ENCODE data around the gene ZNF675. TPM values are rescaled to one million over a fixed set of nuclear protein-coding genes. Genes with fewer than 3 reads are reported as not detected.

Gene ZNF675
- total and polyA plus RNA-seq, 2 of the 8 experiments (the other 6 are each of a cell fraction or from before 2014, with no cell fraction given), result 6.9 to 27.8 TPM

DNA sequence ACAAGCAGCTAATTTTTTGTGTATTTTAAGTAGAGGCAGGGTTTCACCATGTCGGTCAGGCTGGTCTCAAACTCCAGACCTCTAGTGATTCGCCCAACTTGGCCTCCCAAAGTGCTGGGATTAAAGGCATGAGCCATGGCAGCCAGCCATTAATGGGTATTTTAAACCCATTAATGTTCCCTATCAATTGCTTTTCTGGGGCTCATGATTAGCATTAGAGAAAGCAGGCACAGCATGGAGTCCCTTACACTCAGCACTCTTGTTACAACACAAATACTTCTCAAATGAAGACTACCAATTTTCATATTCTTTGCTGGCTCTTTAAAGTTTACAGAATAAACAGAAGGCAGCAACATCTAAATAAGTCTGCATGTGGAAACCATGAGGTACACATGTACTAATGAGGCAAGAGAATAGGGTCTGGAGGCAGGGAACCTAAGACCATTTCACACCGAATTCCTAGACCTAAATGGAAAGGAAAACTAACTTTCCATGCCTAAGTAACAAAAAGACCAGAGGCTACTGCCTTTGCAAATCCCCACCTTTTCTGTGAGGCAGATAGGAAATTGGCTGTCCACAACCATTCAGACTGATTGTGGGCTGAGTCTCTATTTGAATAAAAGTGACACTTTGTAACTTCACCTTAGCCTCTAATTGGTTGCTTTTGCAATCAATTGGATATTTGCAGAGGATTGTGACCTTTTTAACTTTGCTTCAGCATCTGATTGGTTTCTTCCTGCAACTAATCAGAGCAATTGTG lies 21.2 kb downstream of the ZNF675 start:
- H2BK5ac ChIP-seq (ENCODE audit: low read depth, low read length), result peak overlapping the region; percentile 37; the same call in 1 of the 2 replicates
- no peak overlapping the region for H4K8ac ChIP-seq (ENCODE audit: extremely low read depth, insufficient read depth, low read length)
- peaks cover 0 to 4% of the 10 kb centered on the region in 2 experiments; a peak in 1 of 4 replicates for H3K9me3 ChIP-seq (ENCODE audit: insufficient read depth in 2 of 2, low read depth in 1 of 2, low read length in 1 of 2)
- H3K4me1 ChIP-seq (replicated peaks in 1 of 4; ENCODE audit: control insufficient read depth in 3 of 4, insufficient read depth in 4 of 4, low read length in 3 of 4), result peaks cover 1 to 7% (median 4%) of the 10 kb centered on the region in 4 experiments; a peak in 4 of 7 replicates
- peak; percentile 32 for FAIRE-seq
- no peak overlapping the region for H2BK12ac ChIP-seq (ENCODE audit: low read depth, low read length)
- H3K4me3 ChIP-seq (ENCODE audit: extremely low read depth in 1 of 4, insufficient read depth in 2 of 4, low read depth in 3 of 4, low read length in 4 of 4), result peak overlapping the region in 1 of 4 experiments; percentile 1; a peak in 1 of 8 replicates
- POLR2A ChIA-PET (ENCODE audit: partially characterized antibody), result interaction anchor here (1.4 kb wide), 1 partner anchor 21 kb away, joined by 4 read pairs; the partner anchor contains the start of gene ZNF675
- no peaks in the 10 kb centered on the region for H3K23me2 ChIP-seq (ENCODE audit: low read depth, low read length)
- no peak overlapping the region for H4K5ac ChIP-seq (ENCODE audit: insufficient read length, low read depth, low read length)
- H2BK15ac ChIP-seq (ENCODE audit: low read length), result no peak overlapping the region
- no peak overlapping the region for H3K9ac ChIP-seq (replicated peaks in 1 of 4; ENCODE audit: extremely low read depth in 1 of 4, low read depth in 3 of 4, low read length in 3 of 4)
- H3K79me1 ChIP-seq (ENCODE audit: low read depth, low read length), result peaks cover 4% of the 10 kb centered on the region
- no peak overlapping the region for H4K91ac ChIP-seq (replicated peaks; ENCODE audit: insufficient read length, low read length)
- WGBS, 2 experiments (ENCODE audit: extremely low coverage in 1 of 2, insufficient coverage in 1 of 2, insufficient read length in 1 of 2, insufficient replicate concordance in 2 of 2, low coverage in 1 of 2, low lambda C conversion rate in 2 of 2, missing lambda C conversion rate in 1 of 2), result 33% methylated on average over 3 of the region's 3 CpGs; no CpG with 5 or more reads in 1 of the 2 experiments
- H3K27ac ChIP-seq (ENCODE audit: low read depth, low read length), result 0 out of 2 replicates have a peak overlapping the region, but pooled peaks have one; percentile 1
- no peaks in the 10 kb centered on the region for H3K27me3 ChIP-seq (replicated peaks in 1 of 4; ENCODE audit: control insufficient read depth in 3 of 4, extremely low read depth in 1 of 4, insufficient read depth in 3 of 4, low read length in 3 of 4)
- H3K18ac ChIP-seq (ENCODE audit: extremely low read depth, low read length), result no peak overlapping the region
- peaks cover 0 to 4% of the 10 kb centered on the region in 2 experiments for H4K20me1 ChIP-seq (replicated peaks in 1 of 2; ENCODE audit: control insufficient read depth in 1 of 2, insufficient read depth in 2 of 2, low read length in 2 of 2)
- H2AK5ac ChIP-seq (ENCODE audit: low read depth, low read length), result no peak overlapping the region
- peaks cover 6 to 42% (median 17%) of the 10 kb centered on the region in 4 experiments; a peak in 7 of 8 replicates for H3K36me3 ChIP-seq (ENCODE audit: control insufficient read depth in 2 of 4, insufficient read depth in 4 of 4, low read length in 3 of 4)
- no peak overlapping the region for H2BK120ac ChIP-seq (replicated peaks; ENCODE audit: low read depth, low read length)
- no peak overlapping the region for H3K56ac ChIP-seq (replicated peaks; ENCODE audit: insufficient read length, low read depth, low read length)
- H2AFZ ChIP-seq (ENCODE audit: low read length), result no peak overlapping the region
- H3K14ac ChIP-seq (ENCODE audit: insufficient read length), result no peak overlapping the region
- no peak for TF ChIP-seq MAFK (IDR thresholded peaks at IDR 0.05; ENCODE audit: low read depth, low read length)
- no peak for TF ChIP-seq JUND (IDR thresholded peaks at IDR 0.05; ENCODE audit: low read length)
- no peak for TF ChIP-seq EZH2 (IDR thresholded peaks at IDR 0.05; ENCODE audit: low read depth, low read length, severe bottlenecking)
- TF ChIP-seq GTF2F1 (IDR thresholded peaks at IDR 0.05; ENCODE audit: borderline replicate concordance, low read depth, low read length), result 0 out of 2 replicates have a peak, but pooled peaks have one; percentile 32
- H2BK20ac ChIP-seq (ENCODE audit: low read length), result no peak overlapping the region; the same call in 1 of the 2 replicates
- CTCF ChIA-PET (ENCODE audit: partially characterized antibody), result interaction anchor here (0.6 to 1.5 kb wide), 2 partner anchors 16 to 250 kb away, joined by 3 read pairs; no protein-coding TSS in a partner anchor
- H3K4me2 ChIP-seq (ENCODE audit: insufficient read depth in 1 of 2, low read depth in 2 of 2, low read length in 2 of 2), result peak overlapping the region; percentile 10 to 57; a peak in 3 of 4 replicates
- no peak for DNase-seq (ENCODE audit: low read depth in 1 of 2, low spot score in 2 of 2)
- no peak overlapping the region for H3K23ac ChIP-seq (ENCODE audit: insufficient read length)
- H3K79me2 ChIP-seq (ENCODE audit: control insufficient read depth in 1 of 2, insufficient read depth in 2 of 2, low read length in 2 of 2), result peaks cover 0 to 46% of the 10 kb centered on the region in 2 experiments; a peak in 3 of 4 replicates
- no peak overlapping the region for H3K4ac ChIP-seq (replicated peaks; ENCODE audit: insufficient read length, low read depth, low read length)
